Lung (tissue), 12 donors: ENCODE measurements around the gene DEFB114. TPM values are rescaled to one million over a fixed set of nuclear protein-coding genes. Genes with fewer than 3 reads are reported as not detected.

Experiments used
- ATAC-seq: fragments of 200-7000 bp; cut with Tn5 transposase; one replicate; pipeline ENCODE4 v1.9.1; 2020; ENCODE audit warnings: moderate number of reproducible peaks; ENCODE audit not compliant: insufficient read depth, low FRiP score
- DNase-seq, 3 donors: peaks; one replicate each; pipeline ENCODE4 v3.0.0-alpha.2; 2013 to 2017
- H3K27ac ChIP-seq, 2 donors: one replicate each; pipeline ENCODE4 v1.5.1; 2013; ENCODE audit warnings: mild to moderate bottlenecking in 2 of 2, moderate library complexity in 2 of 2, control low read depth in 1 of 2, inconsistent platforms in 1 of 2, low read depth in 1 of 2, low read length in 1 of 2
- H3K27me3 ChIP-seq, 3 donors: one replicate each; pipeline ENCODE4 v1.5.1; 2013; ENCODE audit warnings: low read length in 2 of 3; ENCODE audit not compliant: control insufficient read depth in 3 of 3, insufficient read depth in 3 of 3
- H3K36me3 ChIP-seq, 4 donors: one replicate each; pipeline ENCODE4 v1.5.1; 2013; ENCODE audit warnings: low read length in 4 of 4, mild to moderate bottlenecking in 1 of 4, moderate library complexity in 1 of 4; ENCODE audit not compliant: control insufficient read depth in 4 of 4, insufficient read depth in 4 of 4
- H3K4me1 ChIP-seq, 5 donors: one replicate each; pipeline ENCODE4 v1.5.1; 2013; ENCODE audit warnings: low read length in 5 of 5, mild to moderate bottlenecking in 2 of 5, moderate library complexity in 1 of 5; ENCODE audit not compliant: control insufficient read depth in 5 of 5, insufficient read depth in 5 of 5
- H3K4me3 ChIP-seq: one replicate; pipeline ENCODE4 v1.5.1; 2013; ENCODE audit warnings: mild to moderate bottlenecking, control low read depth, moderate library complexity
- H3K9ac ChIP-seq, 2 donors: one replicate each; pipeline ENCODE4 v1.5.1; 2013; ENCODE audit warnings: low read length in 2 of 2, control low read depth in 1 of 2; ENCODE audit not compliant: insufficient read depth in 1 of 2
- H3K9me3 ChIP-seq, 4 donors: one replicate each; pipeline ENCODE4 v1.5.1; 2013; ENCODE audit warnings: low read length in 3 of 4, mild to moderate bottlenecking in 1 of 4, moderate library complexity in 1 of 4; ENCODE audit not compliant: control insufficient read depth in 4 of 4, insufficient read depth in 3 of 4
- WGBS, 2 donors: extraction: QIAGEN DNeasy Blood & Tissue Kit; methylation state at CpG; one replicate each; pipeline ENCODE4 v1.1.7; 2013; 5-methylcytosine and 5-hydroxymethylcytosine counted together
- polyA plus RNA-seq, 2 donors: library from polyadenylated mRNA; stranded (reverse); fragments of 200-250 nt; gene quantifications; one replicate each; pipeline ENCODE4 v1.2.1, GENCODE V29; 2013
- total RNA-seq, 2 donors: library from RNA; depleted of rRNA in 1 of 2; stranded (reverse); fragments of >200 nt in 1 of 2; gene quantifications; one replicate each; pipeline ENCODE4 v1.2.1, GENCODE V29; 2014 to 2021
- TF ChIP-seq, protein P1 (sequence below): IDR thresholded peaks from 2 replicates; pipeline ENCODE4 v1.5.1; 2012; ENCODE audit warnings: mild to moderate bottlenecking; ENCODE audit errors: control extremely low read depth, extremely low read depth
- donor health status: control.
- donor health status: control.
- donor health status: Bipolar disorder and iron deficiency.
- donor health status: healthy.
- donor health status: DM: yes; HTN: yes; CAD: no.

DEFB114 gene
- total and polyA plus RNA-seq, 4 donors, result not detected

DNA sequence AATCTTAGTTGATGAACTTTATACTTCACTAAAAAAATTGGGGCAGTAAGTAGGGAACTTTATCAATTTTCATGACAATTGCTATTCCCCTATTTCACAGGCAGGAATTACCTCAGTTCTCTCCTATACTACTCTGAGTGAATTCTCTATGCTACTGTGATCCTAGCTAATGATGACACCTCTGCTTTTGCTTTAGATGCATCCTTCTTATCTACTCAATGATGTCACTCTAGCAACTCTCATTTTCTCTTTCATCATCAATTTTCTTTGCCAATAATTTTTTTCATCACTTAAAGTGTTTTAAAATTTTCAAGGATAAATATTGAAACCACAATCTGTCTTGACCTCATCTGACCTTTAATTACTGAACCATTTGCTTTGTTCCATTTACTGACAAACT is 8.1 kb downstream of the DEFB114 start:
- no peaks in the 10 kb centered on the region for H3K9me3 ChIP-seq
- no peak overlapping the region for H3K4me3 ChIP-seq
- TF ChIP-seq, protein P1, sequence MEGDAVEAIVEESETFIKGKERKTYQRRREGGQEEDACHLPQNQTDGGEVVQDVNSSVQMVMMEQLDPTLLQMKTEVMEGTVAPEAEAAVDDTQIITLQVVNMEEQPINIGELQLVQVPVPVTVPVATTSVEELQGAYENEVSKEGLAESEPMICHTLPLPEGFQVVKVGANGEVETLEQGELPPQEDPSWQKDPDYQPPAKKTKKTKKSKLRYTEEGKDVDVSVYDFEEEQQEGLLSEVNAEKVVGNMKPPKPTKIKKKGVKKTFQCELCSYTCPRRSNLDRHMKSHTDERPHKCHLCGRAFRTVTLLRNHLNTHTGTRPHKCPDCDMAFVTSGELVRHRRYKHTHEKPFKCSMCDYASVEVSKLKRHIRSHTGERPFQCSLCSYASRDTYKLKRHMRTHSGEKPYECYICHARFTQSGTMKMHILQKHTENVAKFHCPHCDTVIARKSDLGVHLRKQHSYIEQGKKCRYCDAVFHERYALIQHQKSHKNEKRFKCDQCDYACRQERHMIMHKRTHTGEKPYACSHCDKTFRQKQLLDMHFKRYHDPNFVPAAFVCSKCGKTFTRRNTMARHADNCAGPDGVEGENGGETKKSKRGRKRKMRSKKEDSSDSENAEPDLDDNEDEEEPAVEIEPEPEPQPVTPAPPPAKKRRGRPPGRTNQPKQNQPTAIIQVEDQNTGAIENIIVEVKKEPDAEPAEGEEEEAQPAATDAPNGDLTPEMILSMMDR, result no peak
- no peak for DNase-seq
- H3K27ac ChIP-seq, result no peak overlapping the region
- H3K36me3 ChIP-seq, result no peaks in the 10 kb centered on the region
- no peak for ATAC-seq
- H3K27me3 ChIP-seq, result no peaks in the 10 kb centered on the region
- H3K4me1 ChIP-seq, result no peaks in the 10 kb centered on the region
- H3K9ac ChIP-seq, result no peak overlapping the region

DNA sequence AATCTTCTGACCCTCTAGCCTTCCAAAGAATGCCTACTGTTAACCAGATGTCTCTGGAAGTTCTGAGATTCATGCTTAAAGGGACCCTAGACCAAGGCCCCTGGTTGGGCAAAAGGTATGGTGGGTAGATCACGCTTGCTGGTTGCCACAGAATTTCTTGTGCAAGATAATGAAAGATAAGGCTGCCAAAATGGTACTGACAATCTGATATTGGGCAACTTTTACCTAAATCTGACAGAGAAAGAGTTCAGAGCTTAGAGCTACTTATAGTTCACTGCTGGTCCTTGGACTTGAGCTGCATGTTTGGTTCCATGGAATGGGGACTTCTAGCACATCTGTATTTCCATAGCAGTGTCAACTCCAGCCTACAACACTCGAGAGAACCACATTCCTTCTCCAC is 12.0 kb downstream of the DEFB114 start:
- no peak overlapping the region for H3K9ac ChIP-seq
- H3K4me3 ChIP-seq, result no peak overlapping the region
- no peaks in the 10 kb centered on the region for H3K27me3 ChIP-seq
- no peaks in the 10 kb centered on the region for H3K9me3 ChIP-seq
- 67 to 86% methylated on average over 2 of the region's 2 CpGs for WGBS, 2 donors
- no peak overlapping the region for H3K27ac ChIP-seq
- ATAC-seq (no peak), DNase-seq (no peak)
- H3K4me1 ChIP-seq, result no peaks in the 10 kb centered on the region
- no peaks in the 10 kb centered on the region for H3K36me3 ChIP-seq
- TF ChIP-seq, protein P1, result no peak

DNA sequence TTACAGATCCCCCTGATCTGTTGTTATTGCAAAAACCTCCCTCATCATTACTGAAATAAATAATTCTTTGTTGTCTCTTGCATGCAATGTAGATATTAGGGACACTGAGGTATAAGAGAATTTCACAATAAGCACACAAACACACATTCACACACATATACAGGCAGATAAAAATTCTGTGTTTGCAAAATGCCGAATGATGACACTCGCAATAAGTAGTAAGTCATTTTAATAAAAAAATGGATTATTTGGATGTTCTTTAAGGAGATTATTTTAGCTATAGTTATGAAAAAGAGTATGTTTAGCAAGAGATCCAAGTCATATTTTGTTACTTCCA is 13.6 kb downstream of the DEFB114 start:
- 93 to 94% methylated on average over 2 of the region's 2 CpGs for WGBS, 2 donors
- TF ChIP-seq, protein P1, result no peak
- H3K9me3 ChIP-seq, result no peaks in the 10 kb centered on the region
- no peaks in the 10 kb centered on the region for H3K27me3 ChIP-seq
- no peaks in the 10 kb centered on the region for H3K4me1 ChIP-seq
- H3K36me3 ChIP-seq, result no peaks in the 10 kb centered on the region
- ATAC-seq (no peak), DNase-seq (no peak)
- H3K9ac ChIP-seq, result no peak overlapping the region
- no peak overlapping the region for H3K4me3 ChIP-seq
- no peak overlapping the region for H3K27ac ChIP-seq

DNA sequence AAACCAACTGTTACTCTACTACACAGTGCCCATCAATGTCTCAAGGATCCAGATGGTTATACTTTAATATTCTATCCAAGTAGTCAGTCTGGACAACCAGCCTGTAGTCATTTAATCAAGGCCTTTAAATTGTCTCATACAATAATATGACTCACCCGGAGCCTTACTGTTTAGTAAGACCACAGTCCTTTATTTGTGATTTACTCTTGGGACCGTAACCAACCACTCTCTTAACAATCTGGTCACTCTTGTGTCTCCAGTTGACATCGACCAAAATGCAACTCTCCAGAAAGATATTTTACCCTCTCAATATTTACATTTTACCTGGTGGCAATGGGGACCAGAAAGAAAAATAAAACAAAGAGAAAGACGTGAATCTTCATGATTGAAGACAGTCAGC is 14.9 kb downstream of the DEFB114 start:
- TF ChIP-seq, protein P1, result no peak
- no peak for ATAC-seq

More for the DNA sequence above, 14.9 kb downstream of the DEFB114 start:
- 86 to 94% methylated on average over 4 of the region's 4 CpGs for WGBS, 2 donors
- Histone ChIP-seq H3K27ac (no peak overlapping the region), H3K4me3 (no peak overlapping the region), H3K9ac (no peak overlapping the region), H3K9me3 (peaks cover 0 to 3% (median 0%) of the 10 kb centered on the region in 4 donors), H3K27me3 (no peaks in the 10 kb centered on the region), H3K36me3 (no peaks in the 10 kb centered on the region), H3K4me1 (no peaks in the 10 kb centered on the region)
- no peak for DNase-seq
